ENCODE measurements around the gene GALK1.

Gene GALK1

GRCh38 chr17:75723171-75723930 is 41.6 kb downstream of the GALK1 start:
- no peak for DNase-seq

GRCh38 chr17:75722542-75723095 is 42.4 kb downstream of the GALK1 start:
- no peak for DNase-seq

GRCh38 chr17:75722076-75722475 is 42.9 kb downstream of the GALK1 start:
- DNase-seq = no peak

GRCh38 chr17:75721463-75722011 is 43.5 kb downstream of the GALK1 start:
- DNase-seq = no peak

GRCh38 chr17:75720656-75721462 is 44.1 kb downstream of the GALK1 start, which contains the start of gene ITGB4:
Gene ITGB4 (plus strand): TSS chr17:75721459. CDS start chr17:75724704, 3,245 bp downstream.
- DNase-seq = peak; percentile 61 to 69

GRCh38 chr17:75719732-75720131 is 45.3 kb downstream of the GALK1 start:
- DNase-seq = no peak

GRCh38 chr17:75712446-75712845 is 52.5 kb downstream of the GALK1 start:
- no peak for DNase-seq
